PC-3 (cell line): Measurements from ENCODE around the gene NEK11. TPM values are rescaled to one million over a fixed set of nuclear protein-coding genes. Genes with fewer than 3 reads are reported as not detected.
"Not testable (repeated sequence)": the region's sequence is repeated elsewhere in the genome, so short reads cannot be mapped to it uniquely, and the experiment has no call there.

Source experiments
- ATAC-seq: fragments of 200-7000 bp; cut with Tn5 transposase; 2 replicates; pipeline ENCODE4 v1.9.1; 2020; ENCODE audit warnings: mild to moderate bottlenecking, moderate library complexity
- BruUV-seq: library from RNA; stranded (reverse); fragments of 400-500 nt; replicated peaks from 2 replicates; lab custom pipeline; 2021; lab: Mats Ljungman, UMichigan
- CTCF ChIA-PET: fragments of 300-600 bp; sonication (Branson Sonifier 250); formaldehyde crosslinking; loops from one replicate; lab custom pipeline; 2022; ENCODE audit warnings: antibody characterized with exemption; lab: Charles Lee
- POLR2A ChIA-PET: fragments of 300-600 bp; sonication (Branson Sonifier 250); formaldehyde crosslinking; loops from one replicate; lab custom pipeline; 2022; ENCODE audit warnings: antibody characterized with exemption; ENCODE audit not compliant: unreplicated experiment; lab: Charles Lee
- DNase-seq: peaks from one replicate; pipeline ENCODE4 v3.0.0-alpha.2; 2015
- H2AFZ ChIP-seq: fragments of 300-600 bp; sonication (generic); 2 replicates; pipeline ENCODE4 v1.6.0; 2016; ENCODE audit warnings: antibody characterized with exemption, low read length
- H3F3A ChIP-seq: fragments of 300-600 bp; sonication (generic); one replicate; pipeline ENCODE4 v1.6.0; 2017; ENCODE audit warnings: antibody characterized with exemption, low read length, control low read depth, mild to moderate bottlenecking; ENCODE audit not compliant: unreplicated experiment
- H3K27ac ChIP-seq: fragments of 300-600 bp; sonication (generic); 2 replicates; pipeline ENCODE4 v1.5.1; 2016; ENCODE audit warnings: mild to moderate bottlenecking, low read length
- H3K27me3 ChIP-seq: fragments of 300-600 bp; sonication (generic); 2 replicates; pipeline ENCODE4 v1.6.1; 2016; ENCODE audit warnings: low read length, mixed read lengths
- H3K36me3 ChIP-seq: fragments of 300-600 bp; sonication (generic); 2 replicates; pipeline ENCODE4 v1.6.1; 2016; ENCODE audit warnings: low read depth, mixed run types, low read length, mixed read lengths
- H3K4me1 ChIP-seq: fragments of 300-600 bp; sonication (generic); 2 replicates; pipeline ENCODE4 v1.5.1; 2016; ENCODE audit warnings: low read length; ENCODE audit not compliant: insufficient read depth
- H3K4me2 ChIP-seq: fragments of 300-600 bp; sonication (generic); 2 replicates; pipeline ENCODE4 v1.6.0; 2016; ENCODE audit warnings: low read length
- H3K4me3 ChIP-seq: fragments of 300-600 bp; sonication (generic); 2 replicates; pipeline ENCODE4 v1.5.1; 2016; ENCODE audit warnings: mild to moderate bottlenecking, low read length, mixed read lengths
- H3K79me2 ChIP-seq: fragments of 300-600 bp; sonication (generic); 2 replicates; pipeline ENCODE4 v1.6.1; 2017; ENCODE audit warnings: low read length, mixed read lengths
- H3K9ac ChIP-seq: fragments of 300-600 bp; sonication (generic); 2 replicates; pipeline ENCODE4 v1.6.0; 2016; ENCODE audit warnings: mild to moderate bottlenecking, low read length
- H3K9me2 ChIP-seq: fragments of 300-600 bp; sonication (generic); replicated peaks from 2 replicates; pipeline ENCODE4 v1.6.1; 2016; ENCODE audit warnings: mixed run types, low read length, mixed read lengths
- H3K9me3 ChIP-seq: fragments of 300-600 bp; sonication (generic); 2 replicates; pipeline ENCODE4 v1.6.1; 2016; ENCODE audit warnings: low read length, mixed read lengths
- H4K20me1 ChIP-seq: fragments of 300-600 bp; sonication (generic); 2 replicates; pipeline ENCODE4 v1.6.1; 2016; ENCODE audit warnings: low read length, mixed read lengths
- EZH2 ChIP-seq: fragments of 300-600 bp; sonication (generic); IDR thresholded peaks from one replicate; pipeline ENCODE4 v1.6.1; 2017; ENCODE audit warnings: antibody characterized with exemption, mild to moderate bottlenecking, low read length; ENCODE audit not compliant: unreplicated experiment
- EZH2phosphoT487 ChIP-seq: fragments of 300-600 bp; sonication (generic); IDR thresholded peaks from 2 replicates; pipeline ENCODE4 v1.6.1; 2018; ENCODE audit warnings: mild to moderate bottlenecking, antibody characterized with exemption, low read length, borderline replicate concordance
- intact Hi-C: fragments of 100-400 bp; cut with micrococcal nuclease; formaldehyde crosslinking; loops from 2 replicates; pipeline ENCODE4 v1.9.0; 2023
- total RNA-seq: library from RNA; depleted of rRNA; stranded (reverse); fragments of >200 nt; gene quantifications from 2 replicates; pipeline ENCODE4 v1.2.3, GENCODE V29; 2014
- TF ChIP-seq, protein P1 (sequence below): fragments of 300-600 bp; sonication (generic); conservative IDR thresholded peaks from 2 replicates; pipeline ENCODE4 v1.5.1; 2017; ENCODE audit warnings: antibody characterized with exemption, low read depth, mild to moderate bottlenecking, low read length

NEK11 gene
- total RNA-seq, 1 experiment from 2014 or later: 3.1 TPM

DNA sequence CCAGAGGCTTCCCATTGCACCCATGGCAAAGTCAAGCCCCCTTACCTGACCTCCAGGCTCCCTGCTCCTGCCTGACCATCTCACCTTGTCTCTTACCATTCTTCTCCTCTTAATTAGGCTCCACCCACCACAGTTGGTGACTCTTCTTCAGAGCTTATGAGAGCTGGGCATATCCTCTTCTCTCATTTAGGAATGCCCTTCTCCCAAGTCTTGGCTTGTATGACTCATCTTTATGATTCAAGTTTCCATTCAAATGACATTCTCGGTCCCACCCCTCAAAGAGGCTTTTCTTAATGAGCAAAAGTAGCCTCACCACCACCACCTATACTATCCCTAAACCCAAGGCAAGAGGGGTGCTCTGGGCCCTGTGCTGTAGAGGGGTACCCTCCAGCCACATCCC, 299.6 kb downstream of the NEK11 start:
- H3K9ac ChIP-seq: no peak overlapping the region
- CTCF ChIA-PET: no interaction called here
- TF ChIP-seq EZH2phosphoT487: no peak
- TF ChIP-seq EZH2: no peak
- TF ChIP-seq, protein P1, sequence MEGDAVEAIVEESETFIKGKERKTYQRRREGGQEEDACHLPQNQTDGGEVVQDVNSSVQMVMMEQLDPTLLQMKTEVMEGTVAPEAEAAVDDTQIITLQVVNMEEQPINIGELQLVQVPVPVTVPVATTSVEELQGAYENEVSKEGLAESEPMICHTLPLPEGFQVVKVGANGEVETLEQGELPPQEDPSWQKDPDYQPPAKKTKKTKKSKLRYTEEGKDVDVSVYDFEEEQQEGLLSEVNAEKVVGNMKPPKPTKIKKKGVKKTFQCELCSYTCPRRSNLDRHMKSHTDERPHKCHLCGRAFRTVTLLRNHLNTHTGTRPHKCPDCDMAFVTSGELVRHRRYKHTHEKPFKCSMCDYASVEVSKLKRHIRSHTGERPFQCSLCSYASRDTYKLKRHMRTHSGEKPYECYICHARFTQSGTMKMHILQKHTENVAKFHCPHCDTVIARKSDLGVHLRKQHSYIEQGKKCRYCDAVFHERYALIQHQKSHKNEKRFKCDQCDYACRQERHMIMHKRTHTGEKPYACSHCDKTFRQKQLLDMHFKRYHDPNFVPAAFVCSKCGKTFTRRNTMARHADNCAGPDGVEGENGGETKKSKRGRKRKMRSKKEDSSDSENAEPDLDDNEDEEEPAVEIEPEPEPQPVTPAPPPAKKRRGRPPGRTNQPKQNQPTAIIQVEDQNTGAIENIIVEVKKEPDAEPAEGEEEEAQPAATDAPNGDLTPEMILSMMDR: no peak

DNA sequence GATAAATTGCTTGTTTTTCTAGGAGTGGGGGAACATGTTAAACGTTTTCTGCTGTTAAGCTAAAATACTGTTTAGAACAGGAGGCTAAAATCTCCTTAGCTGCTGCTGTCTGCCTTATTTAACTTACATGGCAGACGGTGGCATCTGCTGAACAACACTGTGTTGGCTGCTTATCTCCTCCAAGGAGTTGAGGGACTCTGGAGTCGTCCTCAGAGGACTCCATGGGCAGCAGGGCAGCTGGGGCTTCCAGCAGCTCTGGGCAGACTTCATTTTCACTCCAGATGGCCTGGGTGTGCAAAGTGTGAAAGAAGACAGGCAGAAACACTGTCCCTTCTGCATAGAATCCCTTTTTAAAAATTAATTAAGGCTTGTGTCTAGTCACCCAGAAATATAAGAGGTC, 302.0 kb downstream of the NEK11 start:
- ChIA-PET POLR2A (no interaction called here), CTCF (no interaction called here)
- H3K36me3 ChIP-seq: no peaks in the 10 kb centered on the region
- no peaks in the 10 kb centered on the region for H4K20me1 ChIP-seq
- H3K9me2 ChIP-seq: no peaks in the 10 kb centered on the region
- H3K9ac ChIP-seq: no peak overlapping the region
- no peak overlapping the region for H3K4me3 ChIP-seq
- H3F3A ChIP-seq: no peaks in the 10 kb centered on the region
- no peak overlapping the region for H3K4me2 ChIP-seq
- TF ChIP-seq EZH2 (no peak), EZH2phosphoT487 (no peak)
- TF ChIP-seq, protein P1: no peak
- ATAC-seq (no peak), DNase-seq (no peak)
- no TSS peak for BruUV-seq
- intact Hi-C loops: no loop called here
- peaks cover 3% of the 10 kb centered on the region; the same call in 1 of the 2 replicates for H3K4me1 ChIP-seq
- no peak overlapping the region for H2AFZ ChIP-seq
- H3K79me2 ChIP-seq: no peaks in the 10 kb centered on the region
- H3K9me3 ChIP-seq: no peaks in the 10 kb centered on the region
- H3K27ac ChIP-seq: no peak overlapping the region
- no peaks in the 10 kb centered on the region for H3K27me3 ChIP-seq

More for the DNA sequence above, 299.6 kb downstream of the NEK11 start:
- POLR2A ChIA-PET: no interaction called here
- Histone ChIP-seq H3K27ac (no peak overlapping the region), H3K36me3 (no peaks in the 10 kb centered on the region), H3F3A (no peaks in the 10 kb centered on the region), H3K27me3 (no peaks in the 10 kb centered on the region), H3K4me2 (no peak overlapping the region), H3K79me2 (no peaks in the 10 kb centered on the region), H3K9me2 (no peaks in the 10 kb centered on the region), H3K4me1 (peaks cover 3% of the 10 kb centered on the region; the same call in 1 of the 2 replicates), H3K4me3 (no peak overlapping the region), H3K9me3 (no peaks in the 10 kb centered on the region), H2AFZ (no peak overlapping the region), H4K20me1 (no peaks in the 10 kb centered on the region)
- no TSS peak for BruUV-seq
- intact Hi-C loops: no loop called here
- DNase-seq (peak; percentile 58), ATAC-seq (peak; percentile 46)

DNA sequence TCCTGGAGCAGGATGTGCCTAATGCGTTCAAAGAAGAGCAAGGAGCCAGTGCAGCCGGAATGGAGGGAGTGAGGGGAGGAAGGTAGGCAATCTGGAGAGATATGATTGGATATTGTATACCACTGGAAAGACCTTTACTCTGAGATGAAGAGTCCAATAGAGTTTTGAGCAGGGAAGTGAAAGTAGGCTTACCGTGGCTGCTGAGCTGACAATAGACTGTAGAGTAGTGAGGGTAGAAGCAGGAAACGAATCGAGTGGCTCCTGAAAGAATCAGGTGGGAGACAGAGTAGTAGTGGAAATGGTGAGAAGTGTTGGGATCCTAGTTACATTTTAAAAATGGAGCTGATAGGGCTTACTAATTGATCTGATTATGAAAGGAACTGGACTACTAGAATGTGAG, 303.1 kb downstream of the NEK11 start:
- Histone ChIP-seq H3K27ac (no peak overlapping the region), H3K4me3 (no peak overlapping the region), H3K27me3 (no peaks in the 10 kb centered on the region), H3K9ac (no peak overlapping the region), H3K79me2 (no peaks in the 10 kb centered on the region), H3K4me2 (no peak overlapping the region), H3K36me3 (no peaks in the 10 kb centered on the region), H2AFZ (no peak overlapping the region), H3K9me2 (no peaks in the 10 kb centered on the region), H3K4me1 (peaks cover 3% of the 10 kb centered on the region; the same call in 1 of the 2 replicates), H4K20me1 (no peaks in the 10 kb centered on the region), H3K9me3 (no peaks in the 10 kb centered on the region), H3F3A (no peaks in the 10 kb centered on the region)
- intact Hi-C loops: no loop called here
- CTCF ChIA-PET: no interaction called here
- ATAC-seq (no peak), DNase-seq (no peak)
- POLR2A ChIA-PET: no interaction called here
- TF ChIP-seq EZH2phosphoT487 (no peak), EZH2 (no peak)
- TF ChIP-seq, protein P1: no peak
- BruUV-seq: no TSS peak

DNA sequence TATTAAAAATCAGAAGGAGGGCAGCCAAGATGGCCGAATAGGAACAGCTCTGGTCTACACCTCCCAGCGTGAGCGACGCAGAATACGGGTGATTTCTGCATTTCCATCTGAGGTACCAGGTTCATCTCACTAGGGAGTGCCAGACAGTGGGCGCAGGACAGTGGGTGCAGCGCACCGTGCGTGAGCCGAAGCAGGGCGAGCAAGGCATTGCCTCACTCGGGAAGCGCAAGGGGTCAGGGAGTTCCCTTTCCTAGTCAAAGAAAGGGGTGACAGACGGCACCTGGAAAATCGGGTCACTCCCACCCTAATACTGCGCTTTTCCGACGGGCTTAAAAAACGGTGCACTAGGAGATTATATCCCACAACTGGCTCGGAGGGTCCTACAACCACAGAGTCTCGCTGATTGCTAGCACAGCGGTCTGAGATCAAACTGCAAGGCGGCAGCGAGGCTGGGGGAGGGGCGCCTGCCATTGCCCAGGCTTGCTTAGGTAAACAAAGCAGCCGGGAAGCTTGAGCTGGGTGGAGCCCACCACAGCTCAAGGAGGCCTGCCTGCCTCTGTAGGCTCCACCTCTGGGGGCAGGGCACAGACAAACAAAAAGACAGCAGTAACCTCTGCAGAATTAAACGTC, 304.9 kb downstream of the NEK11 start:
- not testable (repeated sequence) for H3K4me3 ChIP-seq

More for the DNA sequence above, 304.9 kb downstream of the NEK11 start:
- H3K4me2 ChIP-seq, POLR2A ChIA-PET, H3K9me3 ChIP-seq, BruUV-seq, H3K9me2 ChIP-seq, H3K27me3 ChIP-seq, H2AFZ ChIP-seq, H3F3A ChIP-seq, intact Hi-C loops, H3K79me2 ChIP-seq, H3K27ac ChIP-seq, ATAC-seq, H3K36me3 ChIP-seq, H3K9ac ChIP-seq, H4K20me1 ChIP-seq, H3K4me1 ChIP-seq, CTCF ChIA-PET, DNase-seq: not testable (repeated sequence)
